NB4 (cell line): Measurements from ENCODE around the gene LTF.

Experiments
- CTCF ChIP-seq: IDR thresholded peaks from one replicate; pipeline ENCODE4 v1.5.1; 2012; ENCODE audit warnings: low read depth, low read length
- POLR2A ChIP-seq: IDR thresholded peaks from 2 replicates; pipeline ENCODE4 v1.6.1; 2011; ENCODE audit warnings: mild to moderate bottlenecking; ENCODE audit not compliant: insufficient read length; ENCODE audit errors: extremely low read depth

- no peak for TF ChIP-seq POLR2A
- no peak for TF ChIP-seq CTCF
Measured at GRCh38 chr3:46464326-46465195, at the start of gene LTF.
